GM19099 (cell line): ENCODE data around the gene UMPS.

Experiments used
- POLR2A ChIP-seq: IDR thresholded peaks from 3 replicates; pipeline ENCODE4 v1.6.1; 2011; ENCODE audit warnings: low read depth; ENCODE audit not compliant: insufficient read length; ENCODE audit errors: extremely low read depth

Gene UMPS

GRCh38 chr3:124769462-124769861 lies 39.2 kb downstream of the UMPS start:
- TF ChIP-seq POLR2A = no peak

DNA sequence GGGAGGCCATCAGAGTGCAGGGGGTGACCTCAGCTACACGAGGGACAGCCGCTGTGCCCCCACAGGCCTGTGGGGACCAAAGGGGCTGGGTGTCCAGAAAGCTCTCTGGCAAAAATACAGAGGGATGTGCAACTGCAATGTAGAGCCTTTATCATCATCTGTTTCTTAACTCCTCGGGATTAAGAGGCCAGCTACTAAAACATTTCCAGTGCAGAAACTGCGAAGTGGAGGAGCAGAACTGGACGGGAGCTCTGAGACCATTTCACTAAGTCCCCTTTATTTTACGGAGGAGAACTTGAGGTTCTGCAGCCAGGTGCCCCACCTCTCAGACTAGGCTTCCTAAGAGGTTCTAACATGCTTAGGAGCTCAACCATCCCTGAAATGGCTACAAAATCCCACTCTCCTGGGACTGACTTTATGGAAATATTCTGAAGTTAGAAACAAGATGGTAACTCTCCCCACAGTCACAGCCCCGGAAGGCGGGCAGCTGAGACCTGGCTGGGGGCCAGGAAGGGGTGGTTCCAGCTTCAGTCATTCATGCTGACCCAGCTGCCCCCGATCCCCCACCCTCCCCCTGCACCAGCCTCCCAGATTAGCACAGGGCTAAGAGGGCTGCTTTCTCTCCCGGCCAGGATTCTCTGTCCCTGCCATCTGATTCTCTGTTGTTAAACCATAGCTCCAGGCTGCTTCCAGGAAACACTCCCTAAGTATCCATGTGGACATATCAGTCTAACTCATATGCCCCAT lies 40.3 kb downstream of the UMPS start:
- TF ChIP-seq POLR2A = no peak

- no peak for TF ChIP-seq POLR2A
These were observed 40.8 kb downstream of the UMPS start for GRCh38 chr3:124771083-124771445.

GRCh38 chr3:124772081-124772831 lies 42.0 kb downstream of the UMPS start:
- no peak for TF ChIP-seq POLR2A

- no peak for TF ChIP-seq POLR2A
These were observed 43.4 kb downstream of the UMPS start for GRCh38 chr3:124773351-124774326.

DNA sequence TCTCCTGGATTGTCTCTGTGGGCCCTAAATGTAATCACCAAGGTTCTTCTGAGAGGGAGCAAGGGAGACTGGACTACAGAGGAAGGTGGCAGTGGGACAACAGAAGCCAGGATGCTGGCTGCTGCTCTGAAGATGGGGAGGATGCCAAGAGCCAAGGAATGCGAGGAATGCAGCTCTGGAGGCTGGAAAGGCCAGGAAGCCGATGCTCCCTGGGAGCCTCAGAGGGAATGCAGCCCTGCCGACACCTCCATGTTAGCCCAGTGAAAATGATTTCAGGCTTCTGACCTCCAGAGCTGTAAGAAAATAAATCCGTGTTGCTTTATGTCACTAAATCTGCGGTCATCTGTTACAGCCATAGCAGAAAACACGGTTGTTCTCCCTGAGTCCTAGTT lies 44.1 kb downstream of the UMPS start:
- no peak for TF ChIP-seq POLR2A

DNA sequence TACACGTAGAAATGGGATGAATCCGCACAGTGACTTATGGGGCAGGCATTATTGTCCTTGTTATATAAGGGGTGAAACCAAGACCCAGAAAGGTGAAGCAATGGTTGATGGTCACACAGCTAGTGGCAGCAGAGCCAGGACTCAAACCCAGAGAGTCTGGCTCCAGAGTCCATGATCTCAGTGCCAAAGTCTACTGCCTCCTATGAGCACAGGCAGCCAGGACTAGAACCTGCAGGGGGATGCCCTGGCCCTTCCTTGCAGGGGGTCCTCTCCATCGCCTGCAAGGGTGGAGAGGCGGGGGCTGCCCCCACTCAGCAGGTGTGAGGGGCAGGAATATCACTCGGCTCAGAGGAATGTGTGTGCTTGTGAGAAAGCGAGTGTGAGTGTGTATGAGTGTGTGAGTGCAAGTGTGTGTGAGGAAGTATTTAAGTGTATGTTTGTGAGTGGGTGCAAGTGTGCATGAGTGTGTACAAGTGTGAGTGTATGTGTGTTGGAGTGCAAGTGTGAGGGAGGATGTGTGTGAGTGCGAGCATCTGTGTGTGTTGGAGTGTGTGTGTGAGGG lies 44.7 kb downstream of the UMPS start:
- no peak for TF ChIP-seq POLR2A

DNA sequence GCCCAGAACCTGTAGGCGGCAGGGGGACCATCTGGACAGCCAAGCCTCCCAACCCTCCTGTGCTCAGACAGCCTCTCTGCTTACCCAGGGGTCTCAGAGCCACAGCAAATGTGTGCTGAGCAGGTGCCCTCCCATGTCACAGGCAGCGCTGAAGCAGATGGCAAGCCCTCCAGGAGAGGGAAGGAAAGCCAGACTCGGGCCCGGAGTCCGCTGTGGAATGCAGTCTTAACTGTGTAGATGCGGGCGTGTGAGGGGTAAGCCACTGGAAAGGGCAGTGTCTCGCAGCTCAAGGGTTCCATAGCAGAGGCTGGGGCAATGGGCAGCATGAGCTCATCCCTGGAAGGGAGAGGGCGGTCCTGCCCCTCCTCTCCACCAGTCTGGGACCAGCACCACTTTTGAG lies 45.6 kb downstream of the UMPS start:
- TF ChIP-seq POLR2A = no peak

- TF ChIP-seq POLR2A = no peak
These were observed 46.6 kb downstream of the UMPS start for GRCh38 chr3:124776856-124777255.

- no peak for TF ChIP-seq POLR2A
These were observed 47.7 kb downstream of the UMPS start for GRCh38 chr3:124777762-124778470.

- no peak for TF ChIP-seq POLR2A
These were observed 48.9 kb downstream of the UMPS start for GRCh38 chr3:124779116-124779515.

DNA sequence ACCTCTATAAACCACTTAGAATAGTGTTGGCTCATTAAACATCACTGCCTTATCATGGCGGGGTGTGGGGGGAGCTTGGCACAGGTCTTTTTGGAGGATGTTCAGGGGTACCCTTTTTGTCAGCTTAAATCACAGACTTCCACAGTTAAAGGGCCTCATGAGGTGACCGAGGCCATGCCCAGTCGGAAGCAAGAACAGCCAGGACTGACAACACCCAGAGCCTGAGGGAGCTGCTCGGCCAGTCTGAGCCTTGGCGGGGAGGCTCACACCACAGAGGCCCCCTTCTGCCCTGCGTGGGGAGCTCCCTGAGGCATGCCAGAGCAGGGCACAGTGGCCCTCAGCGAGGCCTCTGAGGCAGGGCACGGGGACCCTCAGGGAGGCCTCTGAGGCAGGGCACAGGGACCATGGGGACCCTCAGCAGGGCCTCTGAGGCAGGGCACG lies 49.5 kb downstream of the UMPS start:
- no peak for TF ChIP-seq POLR2A

DNA sequence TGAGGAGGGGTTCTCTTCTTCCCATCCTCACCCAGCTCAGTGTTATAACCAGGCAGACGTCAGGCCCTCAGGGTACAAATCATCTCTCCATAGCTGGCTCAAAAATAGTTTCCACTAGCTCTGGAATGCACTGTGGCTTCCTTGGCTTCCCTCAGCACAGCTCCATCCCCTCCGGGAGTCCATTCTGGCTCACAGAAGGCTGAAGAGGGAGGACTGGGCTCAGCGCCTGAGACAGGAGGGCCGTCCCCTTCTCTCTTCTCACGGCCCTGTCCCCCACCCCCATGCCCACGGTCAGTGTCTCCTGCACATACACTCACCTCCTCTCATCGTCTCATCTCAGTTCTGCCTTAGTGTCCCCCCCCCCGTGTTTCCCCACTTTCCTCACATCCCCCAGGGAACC lies 50.1 kb downstream of the UMPS start:
- TF ChIP-seq POLR2A = no peak

DNA sequence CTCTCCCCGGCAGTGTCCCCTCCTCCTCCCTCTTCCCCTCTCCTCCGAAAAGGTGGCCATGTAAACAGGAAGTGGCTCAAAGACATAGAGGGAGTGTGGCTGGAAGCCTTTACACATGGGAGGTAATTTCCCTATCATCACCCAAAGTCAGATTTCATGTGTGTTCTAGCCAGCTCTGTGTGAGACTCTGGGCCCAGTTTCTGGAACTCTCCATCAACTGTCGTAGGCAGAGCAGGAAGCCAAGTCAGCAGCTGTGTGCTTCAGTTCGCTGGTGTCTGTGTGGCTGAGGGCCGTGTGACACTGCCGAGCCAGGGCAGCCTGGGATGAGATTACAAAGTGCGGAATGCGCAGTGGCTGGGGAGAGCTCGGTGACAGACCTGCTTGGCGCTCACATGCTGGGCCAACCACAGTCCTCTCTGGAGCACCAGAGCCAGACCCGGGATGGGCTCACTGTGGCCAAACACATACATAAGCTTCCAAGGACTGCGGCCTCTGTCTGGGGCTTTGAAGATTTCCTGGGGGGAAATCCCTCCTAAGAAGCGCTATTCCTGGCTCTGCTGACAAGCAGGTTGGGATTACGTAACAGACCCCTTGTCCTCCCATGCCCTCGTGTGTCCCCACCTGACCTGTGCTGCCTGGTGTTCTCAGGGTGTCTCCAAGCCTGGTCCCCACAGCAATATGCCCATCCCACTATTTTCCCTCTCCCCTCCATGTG lies 50.7 kb downstream of the UMPS start:
- TF ChIP-seq POLR2A = no peak
